CD4-positive, alpha-beta T cell (primary cell): Measurements from ENCODE around the gene DENND4A. TPM values are rescaled to one million over a fixed set of nuclear protein-coding genes. Genes with fewer than 3 reads are reported as not detected.
A peak's percentile ranks its signal among the peaks of the same experiment; 100 is the strongest.

Experiments
- ATAC-seq: fragments of 200-7000 bp; cut with Tn5 transposase; one replicate; pipeline ENCODE4 v1.10.0; 2022; ENCODE audit warnings: mild to moderate bottlenecking; ENCODE audit not compliant: poor library complexity
- CTCF ChIA-PET: fragments of 350-600 bp; sonication (Branson Sonifier 250); formaldehyde crosslinking; loops from one replicate; lab custom pipeline; 2021; ENCODE audit warnings: antibody characterized with exemption, inconsistent platforms; lab: Charles Lee
- POLR2A ChIA-PET: fragments of 350-600 bp; sonication (Branson Sonifier 250); formaldehyde crosslinking; loops from one replicate; lab custom pipeline; 2021; ENCODE audit warnings: antibody characterized with exemption, inconsistent platforms; lab: Charles Lee
- DNase-seq, 14 experiments: peaks; one replicate each; pipeline ENCODE4 v3.0.0-alpha.2; 2013 to 2020; ENCODE audit warnings: mixed read lengths in 2 of 14
- H3K27ac ChIP-seq, 2 donors: one replicate each; pipeline versions ENCODE4 v1.5.1 to v1.7.0; 2013; ENCODE audit warnings: low read length in 2 of 2, low read depth in 1 of 2, mild to moderate bottlenecking in 1 of 2
- H3K27me3 ChIP-seq, 2 experiments: 1 replicate in 1 of 2; 2 replicates in 1 of 2; pipeline versions ENCODE4 v1.6.1 to v1.7.0; 2013; ENCODE audit warnings: low read length in 2 of 2, control low read depth in 1 of 2, mild to moderate bottlenecking in 1 of 2, moderate library complexity in 1 of 2; ENCODE audit not compliant: insufficient read depth in 2 of 2, control insufficient read depth in 1 of 2
- H3K36me3 ChIP-seq: one replicate; pipeline ENCODE4 v1.6.1; 2013; ENCODE audit warnings: low read length, control low read depth; ENCODE audit not compliant: insufficient read depth
- H3K4me1 ChIP-seq: one replicate; pipeline ENCODE4 v1.6.1; 2013; ENCODE audit warnings: low read length, control low read depth; ENCODE audit not compliant: insufficient read depth
- H3K4me3 ChIP-seq: one replicate; pipeline ENCODE4 v1.5.1; 2013; ENCODE audit warnings: mild to moderate bottlenecking, low read length, moderate library complexity
- H3K9me3 ChIP-seq, 2 experiments: 1 replicate in 1 of 2; 2 replicates in 1 of 2; pipeline versions ENCODE4 v1.6.1 to v1.7.0; 2013; ENCODE audit warnings: low read length in 2 of 2, mild to moderate bottlenecking in 2 of 2, control low read depth in 1 of 2, moderate library complexity in 1 of 2; ENCODE audit not compliant: control insufficient read depth in 1 of 2, insufficient read depth in 1 of 2
- H3K27ac Mint-ChIP-seq: one replicate; pipeline ENCODE4 v1.8.0; 2020; ENCODE audit warnings: mixed read lengths
- H3K27me3 Mint-ChIP-seq: one replicate; pipeline ENCODE4 v1.8.0; 2021; ENCODE audit warnings: mixed read lengths
- H3K36me3 Mint-ChIP-seq: one replicate; pipeline ENCODE4 v1.8.0; 2021; ENCODE audit warnings: low read depth, mixed read lengths
- H3K4me1 Mint-ChIP-seq: one replicate; pipeline ENCODE4 v1.8.0; 2021; ENCODE audit warnings: low read depth, mixed read lengths
- H3K4me3 Mint-ChIP-seq: one replicate; pipeline ENCODE4 v1.8.0; 2020; ENCODE audit warnings: mild to moderate bottlenecking, mixed read lengths
- H3K9me3 Mint-ChIP-seq: one replicate; pipeline ENCODE4 v1.8.0; 2020; ENCODE audit warnings: mixed read lengths
- CTCF ChIP-seq: fragments of 200-600 bp; IDR thresholded peaks from one replicate; pipeline ENCODE4 v1.8.0; 2022; ENCODE audit warnings: antibody characterized with exemption, mild to moderate bottlenecking
- intact Hi-C, 2 experiments: fragments of 100-400 bp; cut with DNase I in 1 of 2; cut with micrococcal nuclease in 1 of 2; formaldehyde crosslinking; loops; one replicate each; pipeline versions ENCODE4 v1.15.1 to v1.9.0; 2023 to 2025; cut with DNase I, micrococcal nuclease
- polyA plus RNA-seq, 2 donors: library from polyadenylated mRNA; unstranded; fragments of 120-200 nt; gene quantifications; one replicate each; pipeline ENCODE4 v1.2.1, GENCODE V29; 2013
- total RNA-seq, 174 experiments: library from RNA in 2 of 174; stranded (reverse) in 2 of 174; gene quantifications; one replicate each; pipeline ENCODE4 v1.2.3 and lab custom pipeline; 2021 to 2026

DENND4A gene
- total RNA-seq (10 to 100 TPM; 64.1 to 69.6 TPM), total RNA-seq (lab: John Stamatoyannopoulos, UW) (70.5 to 814 (median 174) reads per million in 172 experiments)
- 36.0 TPM for polyA plus RNA-seq (2013, experiment 1 of 2)
- 35.2 TPM for polyA plus RNA-seq (2013, experiment 2 of 2)

DNA sequence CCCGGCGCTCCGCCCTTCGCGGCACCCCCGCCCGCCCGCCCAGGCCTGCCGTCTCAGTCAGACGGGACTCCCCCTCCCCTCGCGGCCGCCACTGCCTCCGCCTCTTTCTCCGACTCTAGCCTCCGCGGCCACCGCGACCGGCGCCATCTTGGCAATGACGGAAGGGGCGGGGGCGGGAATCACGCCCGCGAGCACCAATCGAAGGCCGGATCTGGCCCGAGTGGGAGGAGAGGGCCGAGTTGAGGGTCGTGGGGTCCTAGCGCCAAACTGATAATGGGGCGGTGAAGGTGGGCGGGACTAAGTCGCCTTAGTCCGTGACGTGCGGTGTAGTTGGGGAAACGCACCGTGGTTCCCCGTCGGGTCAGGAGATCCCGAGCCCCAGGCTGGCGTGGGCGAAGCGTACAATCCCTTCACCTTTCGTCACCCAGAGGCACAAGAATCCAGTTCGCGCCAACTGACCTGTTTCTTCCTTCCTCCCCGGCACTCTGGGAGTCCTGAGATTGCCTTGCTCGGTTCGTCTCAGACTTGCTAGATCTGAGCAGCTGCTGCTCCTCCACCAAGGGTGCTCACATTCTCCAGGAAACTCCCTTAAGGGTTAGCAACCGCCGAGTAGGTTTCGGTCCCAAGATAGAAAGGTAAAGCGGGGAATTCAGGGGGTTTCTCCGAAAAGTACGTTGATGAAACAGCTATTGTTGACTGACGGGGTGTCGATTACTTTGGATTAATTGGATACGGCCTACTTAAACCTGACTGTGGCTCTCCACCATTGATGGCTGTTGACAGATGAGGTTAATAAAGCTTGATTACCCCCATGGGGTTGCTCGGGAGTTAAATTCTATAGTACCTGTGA is at the start of gene DENND4A:
DENND4A (minus strand) TSS at position 156 of the 850 bp plus-strand sequence. CDS start 35,843 bp downstream, outside the sequence.
- ATAC-seq: peak; percentile 79
- no peaks in the 10 kb centered on the region for H3K27me3 Mint-ChIP-seq
- H3K4me1 ChIP-seq: peaks cover 28% of the 10 kb centered on the region
- no peaks in the 10 kb centered on the region for H3K27me3 ChIP-seq
- peak within 1 kb of the TSS; percentile 99 for H3K27ac Mint-ChIP-seq
- H3K4me3 ChIP-seq: peak within 1 kb of the TSS; percentile 96
- H3K4me3 Mint-ChIP-seq: peak within 1 kb of the TSS; percentile 90
- CTCF ChIA-PET: interaction anchor here (0.9 to 3.7 kb wide), 10 partner anchors 12 to 77 kb away, joined by 3 to 15 read pairs (median 4); partner anchors contain the start of gene RAB11A
- H3K4me1 Mint-ChIP-seq: peaks cover 64% of the 10 kb centered on the region
- POLR2A ChIA-PET: interaction anchor here (0.6 to 5.0 kb wide), 26 partner anchors 8 to 680 kb away, joined by 3 to 93 read pairs (median 6); partner anchors contain the start of genes INTS14 and RAB11A
- H3K9me3 Mint-ChIP-seq: no peaks in the 10 kb centered on the region
- intact Hi-C loops: loop anchor here (1.0 to 5.0 kb wide), 6 partner anchors 14 to 77 kb away; partner anchors contain the start of gene RAB11A (in 2 of the 2)
- H3K36me3 ChIP-seq: no peaks in the 10 kb centered on the region
- no peak for TF ChIP-seq CTCF
- peaks cover 0 to 3% of the 10 kb centered on the region in 2 experiments for H3K9me3 ChIP-seq
- H3K27ac ChIP-seq: peak within 1 kb of the TSS; percentile 99
- peak; percentile 97 to 100 (median 98) for DNase-seq
- peaks cover 24% of the 10 kb centered on the region for H3K36me3 Mint-ChIP-seq

- ATAC-seq (no peak), DNase-seq (no peak)
- no peaks in the 10 kb centered on the region for H3K27me3 ChIP-seq
- no peaks in the 10 kb centered on the region for H3K9me3 ChIP-seq
- H3K27ac Mint-ChIP-seq: no peak overlapping the region
- no peaks in the 10 kb centered on the region for H3K36me3 Mint-ChIP-seq
- no peak overlapping the region for H3K4me3 Mint-ChIP-seq
- H3K4me3 ChIP-seq: no peak overlapping the region
- CTCF ChIA-PET: no interaction called here
- H3K9me3 Mint-ChIP-seq: no peaks in the 10 kb centered on the region
- POLR2A ChIA-PET: interaction anchor here (1.2 to 1.5 kb wide), 2 partner anchors 8 to 12 kb away, joined by 3 to 6 read pairs; no protein-coding TSS in a partner anchor
- no peak for TF ChIP-seq CTCF
- H3K27ac ChIP-seq: no peak overlapping the region
- peaks cover 3% of the 10 kb centered on the region for H3K4me1 ChIP-seq
- H3K4me1 Mint-ChIP-seq: no peaks in the 10 kb centered on the region
- intact Hi-C loops: no loop called here
- H3K36me3 ChIP-seq: no peaks in the 10 kb centered on the region
- H3K27me3 Mint-ChIP-seq: no peaks in the 10 kb centered on the region
These were observed 49.2 kb upstream of the DENND4A start for GRCh38 chr15:65841121-65841930.

DNA sequence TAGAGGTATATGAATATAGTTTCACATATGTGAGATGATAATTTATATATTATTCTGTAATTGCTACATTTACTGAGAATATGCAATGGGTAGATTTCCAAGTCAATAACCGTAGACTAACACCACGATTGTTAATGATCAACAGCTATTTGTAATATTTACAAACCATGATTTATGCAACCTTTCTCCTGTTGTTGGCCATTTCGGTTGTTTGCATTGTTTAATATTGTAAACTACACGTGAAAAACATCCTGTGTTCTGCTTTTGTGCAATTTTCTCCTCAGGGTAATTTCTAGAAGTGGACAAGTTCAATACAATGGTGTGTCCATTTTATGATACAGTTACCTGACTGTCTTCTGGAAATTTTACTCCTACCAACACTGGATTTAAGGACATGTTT is 47.9 kb upstream of the DENND4A start:
- no peak for TF ChIP-seq CTCF
- no peak overlapping the region for H3K27ac ChIP-seq
- no peak for ATAC-seq
- no peak overlapping the region for H3K4me3 ChIP-seq
- Mint-ChIP-seq H3K36me3 (no peaks in the 10 kb centered on the region), H3K4me1 (peaks cover 3% of the 10 kb centered on the region), H3K9me3 (no peaks in the 10 kb centered on the region), H3K27ac (no peak overlapping the region), H3K4me3 (no peak overlapping the region), H3K27me3 (no peaks in the 10 kb centered on the region)
- DNase-seq: no peak
- peaks cover 3% of the 10 kb centered on the region for H3K4me1 ChIP-seq
- H3K9me3 ChIP-seq: no peaks in the 10 kb centered on the region
- H3K36me3 ChIP-seq: no peaks in the 10 kb centered on the region
- POLR2A ChIA-PET: no interaction called here
- CTCF ChIA-PET: no interaction called here
- H3K27me3 ChIP-seq: no peaks in the 10 kb centered on the region
- intact Hi-C loops: loop anchor here in 1 of 2 experiments (5.0 kb wide), 1 partner anchor 203 kb away; no protein-coding TSS in a partner anchor
